ENCODE measurements around the gene TMEM106A. TPM values are rescaled to one million over a fixed set of nuclear protein-coding genes. Genes with fewer than 3 reads are reported as not detected.

The TMEM106A gene
- total and polyA plus RNA-seq, 2 donors (not counting 1 experiment from before 2014, with no cell fraction given) = 23.7 to 66.0 TPM

DNA sequence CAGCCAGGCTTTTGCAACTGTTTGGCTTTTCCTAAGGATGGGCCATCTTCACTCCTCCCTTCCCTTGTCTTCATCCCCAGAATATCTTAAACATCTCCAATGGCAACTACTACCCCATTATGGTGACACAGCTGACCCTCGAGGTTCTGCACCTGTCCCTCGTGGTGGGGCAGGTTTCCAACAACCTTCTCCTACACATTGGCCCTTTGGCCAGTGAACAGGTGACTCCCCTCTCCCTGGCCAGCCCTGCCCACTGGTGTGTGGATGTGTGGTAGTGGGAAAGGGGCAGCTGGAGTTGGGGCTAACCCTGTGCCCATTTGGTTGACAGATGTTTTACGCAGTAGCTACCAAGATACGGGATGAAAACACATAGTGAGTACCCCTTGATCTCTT, 4.7 kb downstream of the TMEM106A start:
- Histone ChIP-seq H3K4me1 (ENCODE audit: control insufficient read depth in 2 of 2, insufficient read depth in 2 of 2, low read length in 2 of 2) (peaks cover 12 to 18% of the 10 kb centered on the region in 2 donors), H3K4me2 (replicated peaks; ENCODE audit: low read depth, low read length, poor library complexity, severe bottlenecking) (no peak overlapping the region), H3K4me3 (ENCODE audit: control extremely low read depth in 1 of 5, extremely low read depth in 1 of 5, insufficient read depth in 1 of 5, low read depth in 2 of 5, low read length in 4 of 5) (no peak overlapping the region), H2AFZ (ENCODE audit: insufficient read depth, low read depth, low read length, poor library complexity, severe bottlenecking) (no peak overlapping the region), H3K9me3 (ENCODE audit: control extremely low read depth in 1 of 3, control insufficient read depth in 2 of 3, insufficient read depth in 1 of 3, low read length in 2 of 3) (no peaks in the 10 kb centered on the region), H3K27me3 (replicated peaks in 1 of 4; ENCODE audit: control extremely low read depth in 1 of 4, control insufficient read depth in 3 of 4, insufficient read depth in 4 of 4, low read length in 3 of 4) (no peaks in the 10 kb centered on the region), H4K20me1 (ENCODE audit: control insufficient read depth, insufficient read depth, low read length, poor library complexity, severe bottlenecking) (no peaks in the 10 kb centered on the region), H3K27ac (ENCODE audit: low read length in 2 of 2) (no peak overlapping the region), H3K36me3 (replicated peaks in 1 of 2; ENCODE audit: control extremely low read depth in 1 of 2, control insufficient read depth in 1 of 2, extremely low read depth in 1 of 2, insufficient read depth in 2 of 2, low read length in 1 of 2) (peaks cover 20 to 55% of the 10 kb centered on the region in 2 experiments), H3K79me2 (ENCODE audit: control insufficient read depth, insufficient read depth, low read length) (peaks cover 12% of the 10 kb centered on the region), H3K9ac (ENCODE audit: low read length) (no peak overlapping the region)
- Mint-ChIP-seq H3K9me3 (ENCODE audit: insufficient read depth) (no peaks in the 10 kb centered on the region), H3K4me3 (no peak overlapping the region), H3K4me1 (peaks cover 33% of the 10 kb centered on the region), H3K27ac (no peak overlapping the region), H3K27me3 (no peaks in the 10 kb centered on the region)
- intact Hi-C loops (cut with micrococcal nuclease) = no loop called here
- DNase-seq (no peak), ATAC-seq (ENCODE audit: low read depth) (no peak)
- ChIA-PET CTCF (interaction anchor here (0.8 to 1.0 kb wide), 2 partner anchors 9 to 12 kb away, joined by 3 read pairs; no protein-coding TSS in a partner anchor), POLR2A (no interaction called here)
- TF ChIP-seq EZH2 (IDR thresholded peaks at IDR 0.05; ENCODE audit: borderline replicate concordance, insufficient read depth, low read depth, low read length, poor library complexity, severe bottlenecking) (no peak), CTCF (IDR thresholded peaks at IDR 0.05) (no peak)
- 100% methylated on average over 2 of the region's 4 CpGs for WGBS (ENCODE audit: insufficient coverage)

DNA sequence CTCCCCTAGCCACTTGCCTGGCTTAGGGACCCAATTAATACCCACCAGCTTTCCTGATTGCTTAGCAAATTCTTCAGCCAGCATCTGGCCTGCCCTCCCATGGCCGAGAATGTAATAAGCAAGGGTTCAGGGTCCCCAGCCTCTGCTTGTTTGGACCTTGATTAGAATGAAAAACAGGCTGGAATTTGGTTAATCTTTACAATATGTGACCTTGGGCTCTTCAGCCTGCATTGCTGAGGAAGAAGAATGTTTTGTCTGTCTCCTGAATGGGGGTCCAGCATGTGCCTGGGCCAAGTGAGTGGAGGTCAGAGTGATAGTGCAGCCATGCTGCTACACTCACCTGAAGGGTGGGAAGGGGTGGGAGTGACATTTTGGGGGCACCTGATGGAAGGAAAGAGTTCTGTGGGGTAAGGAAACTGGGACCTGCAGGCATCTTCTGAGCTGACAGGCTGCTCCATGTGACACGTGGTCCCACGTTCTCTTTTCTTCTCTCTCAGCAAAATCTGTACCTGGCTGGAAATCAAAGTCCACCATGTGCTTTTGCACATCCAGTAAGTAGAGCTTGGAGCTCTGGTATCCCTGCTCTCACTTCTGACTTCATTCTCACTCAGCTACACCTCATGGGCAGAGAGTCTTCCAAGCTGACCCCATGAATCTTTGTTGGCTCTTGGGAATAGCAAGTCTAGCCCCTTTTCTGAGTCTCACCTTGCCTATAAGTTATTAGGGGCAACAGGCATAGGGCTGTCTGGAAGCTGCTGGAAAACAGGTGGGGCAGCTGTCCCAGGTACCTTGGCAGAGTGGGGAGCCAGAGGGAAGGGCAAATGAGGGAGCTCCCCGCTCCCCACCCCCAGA, 5.3 kb downstream of the TMEM106A start:
- ChIA-PET CTCF (interaction anchor here (0.8 kb wide), 1 partner anchor 13 kb away, joined by 3 read pairs; no protein-coding TSS in a partner anchor), POLR2A (interaction anchor here (0.6 kb wide), 1 partner anchor 99 kb away, joined by 5 read pairs; no protein-coding TSS in a partner anchor)
- H3K4me1 Mint-ChIP-seq = peaks cover 33% of the 10 kb centered on the region
- Histone ChIP-seq H2AFZ (ENCODE audit: insufficient read depth, low read depth, low read length, poor library complexity, severe bottlenecking) (no peak overlapping the region), H3K27me3 (replicated peaks in 1 of 4; ENCODE audit: control extremely low read depth in 1 of 4, control insufficient read depth in 3 of 4, insufficient read depth in 4 of 4, low read length in 3 of 4) (no peaks in the 10 kb centered on the region), H3K4me3 (ENCODE audit: control extremely low read depth in 1 of 5, extremely low read depth in 1 of 5, insufficient read depth in 1 of 5, low read depth in 2 of 5, low read length in 4 of 5) (no peak overlapping the region), H3K4me2 (replicated peaks; ENCODE audit: low read depth, low read length, poor library complexity, severe bottlenecking) (no peak overlapping the region), H3K36me3 (replicated peaks in 1 of 2; ENCODE audit: control extremely low read depth in 1 of 2, control insufficient read depth in 1 of 2, extremely low read depth in 1 of 2, insufficient read depth in 2 of 2, low read length in 1 of 2) (peaks cover 20 to 55% of the 10 kb centered on the region in 2 experiments), H3K27ac (ENCODE audit: low read length in 2 of 2) (no peak overlapping the region), H3K4me1 (ENCODE audit: control insufficient read depth in 2 of 2, insufficient read depth in 2 of 2, low read length in 2 of 2) (peaks cover 12 to 18% of the 10 kb centered on the region in 2 donors), H3K9ac (ENCODE audit: low read length) (no peak overlapping the region), H4K20me1 (ENCODE audit: control insufficient read depth, insufficient read depth, low read length, poor library complexity, severe bottlenecking) (no peaks in the 10 kb centered on the region), H3K9me3 (ENCODE audit: control extremely low read depth in 1 of 3, control insufficient read depth in 2 of 3, insufficient read depth in 1 of 3, low read length in 2 of 3) (no peaks in the 10 kb centered on the region), H3K79me2 (ENCODE audit: control insufficient read depth, insufficient read depth, low read length) (peaks cover 12% of the 10 kb centered on the region)
- WGBS (ENCODE audit: insufficient coverage) = 100% methylated on average over 2 of the region's 4 CpGs
- intact Hi-C loops (cut with micrococcal nuclease) = no loop called here
- H3K27ac Mint-ChIP-seq = no peak overlapping the region
- no peaks in the 10 kb centered on the region for H3K27me3 Mint-ChIP-seq
- H3K9me3 Mint-ChIP-seq (ENCODE audit: insufficient read depth) = no peaks in the 10 kb centered on the region
- TF ChIP-seq EZH2 (IDR thresholded peaks at IDR 0.05; ENCODE audit: borderline replicate concordance, insufficient read depth, low read depth, low read length, poor library complexity, severe bottlenecking) (no peak), CTCF (IDR thresholded peaks at IDR 0.05) (no peak)
- H3K4me3 Mint-ChIP-seq = no peak overlapping the region
- no peak for DNase-seq
- no peak for ATAC-seq (ENCODE audit: low read depth)

Data from B cell (primary cell).